Posterior cingulate gyrus (tissue), 11 donors: ENCODE results near the gene PRPS2.

Experiments used
- DNase-seq, 10 donors: peaks; one replicate each; pipeline versions ENCODE4 v3.0.0 to v3.0.0-alpha.2; 2020 to 2021; ENCODE audit warnings: mixed read lengths in 3 of 10
- intact Hi-C: fragments of 100-400 bp; cut with DNase I; formaldehyde crosslinking; loops from one replicate; pipeline ENCODE4 v1.15.1; 2023

Gene PRPS2

DNA sequence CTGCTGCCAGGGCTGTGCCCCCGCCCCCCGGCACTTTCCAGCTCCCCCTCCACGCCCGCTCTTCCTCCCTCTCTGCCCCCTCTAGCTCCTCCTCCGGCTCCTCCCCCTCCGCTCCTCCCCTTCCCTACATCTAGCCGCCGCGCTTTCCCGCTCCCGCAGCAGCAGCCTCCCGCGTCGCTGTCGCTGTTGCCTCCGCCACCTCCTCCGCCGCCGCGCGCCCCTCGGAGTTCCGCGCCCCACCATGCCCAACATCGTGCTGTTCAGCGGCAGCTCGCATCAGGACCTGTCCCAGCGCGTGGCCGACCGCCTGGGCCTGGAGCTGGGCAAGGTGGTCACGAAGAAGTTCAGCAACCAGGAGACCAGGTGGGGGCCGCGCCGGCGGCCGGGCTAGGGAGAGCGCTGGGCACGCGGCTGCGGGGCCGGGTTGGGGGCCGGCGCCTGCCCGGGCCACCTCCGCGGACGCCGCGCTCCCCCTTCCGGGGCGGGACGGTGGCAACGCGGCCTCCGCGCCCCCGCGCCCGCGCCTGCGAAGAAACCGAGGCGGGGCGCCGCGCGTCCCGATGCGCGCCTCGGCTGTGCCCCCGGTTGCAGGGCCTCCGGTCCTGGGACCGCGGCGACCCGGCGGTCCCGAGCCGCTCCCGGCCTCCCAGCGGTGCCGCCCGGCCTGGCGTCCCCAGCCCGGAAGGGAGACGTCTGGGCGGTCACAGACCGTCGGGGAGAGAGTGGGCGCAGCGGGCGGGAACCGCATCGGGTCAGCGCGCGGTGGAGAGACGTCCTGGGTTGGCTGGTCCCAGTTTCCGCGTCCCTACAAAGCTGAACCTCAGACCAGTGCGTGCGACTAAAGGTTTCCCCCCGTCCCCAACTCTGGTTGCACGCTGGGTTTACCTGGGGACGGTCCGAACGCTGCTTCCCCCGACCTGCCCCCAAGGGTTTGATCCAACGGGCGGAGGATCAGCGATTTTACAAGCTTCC lies at the start of gene PRPS2:
Gene PRPS2 (plus strand): TSS at position 156 of the 972 bp plus-strand sequence. CDS start 86 bp downstream, at position 242.
- DNase-seq = peak; percentile 36 to 95 (median 66)
- intact Hi-C loops = no loop called here

DNA sequence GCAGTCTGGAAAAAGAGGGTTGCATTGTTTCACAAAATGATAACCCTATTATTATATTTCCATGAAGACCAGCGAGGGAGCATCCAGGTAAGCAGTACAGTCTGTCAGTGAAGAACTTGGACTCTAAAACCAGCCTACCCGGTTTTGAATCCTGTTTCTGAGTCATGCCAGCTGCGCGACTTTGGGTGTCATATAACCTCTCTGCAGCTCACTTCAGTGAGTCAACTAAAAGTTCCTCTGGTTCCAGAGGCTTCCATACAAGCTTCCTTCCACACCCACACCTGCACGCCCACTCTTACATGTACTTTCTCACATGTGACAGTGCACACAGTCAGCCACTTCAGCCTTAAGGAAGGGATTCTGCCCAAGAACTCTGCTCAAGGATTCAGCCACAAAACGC lies 49.8 kb upstream of the PRPS2 start:
- no peak for DNase-seq
- intact Hi-C loops = no loop called here

DNA sequence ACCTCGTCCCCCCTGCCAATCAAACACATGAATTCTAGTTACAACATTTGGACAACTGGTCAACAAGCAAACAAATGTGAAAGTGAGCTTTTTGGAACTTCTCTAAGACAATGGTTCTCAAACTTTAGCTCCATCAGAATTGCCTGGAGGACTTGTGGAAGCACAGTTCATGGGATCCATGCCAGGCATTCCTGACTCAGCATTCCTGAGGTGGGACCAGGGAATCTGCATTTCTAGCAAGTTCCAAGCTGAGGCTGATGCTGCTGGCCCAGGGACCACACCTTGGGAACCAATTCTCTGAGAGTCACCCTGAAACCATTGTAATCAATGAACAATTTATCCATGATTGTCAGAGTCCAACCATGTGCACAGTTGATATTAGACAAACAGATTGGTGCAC lies 43.8 kb upstream of the PRPS2 start:
- DNase-seq = no peak
- intact Hi-C loops = no loop called here

DNA sequence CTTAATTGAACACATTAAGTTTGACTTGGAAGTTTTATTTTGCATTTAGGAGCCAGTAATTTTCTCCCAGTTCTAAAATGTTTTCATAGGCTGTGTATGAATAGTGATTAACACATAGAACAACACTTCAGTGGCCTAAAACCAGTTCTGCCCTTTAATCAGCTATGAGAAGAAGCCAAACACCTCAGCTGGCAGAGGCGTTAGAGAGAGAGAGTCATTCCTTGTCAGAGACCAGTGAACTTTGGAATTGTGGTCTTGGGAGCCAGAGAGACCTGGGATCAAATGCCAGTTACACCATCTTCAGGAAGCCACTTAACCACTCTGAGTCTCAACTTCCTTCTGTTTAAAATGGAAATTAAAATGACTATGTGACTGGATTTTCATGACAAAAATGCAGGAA lies 39.3 kb upstream of the PRPS2 start:
- intact Hi-C loops = no loop called here
- no peak for DNase-seq

DNA sequence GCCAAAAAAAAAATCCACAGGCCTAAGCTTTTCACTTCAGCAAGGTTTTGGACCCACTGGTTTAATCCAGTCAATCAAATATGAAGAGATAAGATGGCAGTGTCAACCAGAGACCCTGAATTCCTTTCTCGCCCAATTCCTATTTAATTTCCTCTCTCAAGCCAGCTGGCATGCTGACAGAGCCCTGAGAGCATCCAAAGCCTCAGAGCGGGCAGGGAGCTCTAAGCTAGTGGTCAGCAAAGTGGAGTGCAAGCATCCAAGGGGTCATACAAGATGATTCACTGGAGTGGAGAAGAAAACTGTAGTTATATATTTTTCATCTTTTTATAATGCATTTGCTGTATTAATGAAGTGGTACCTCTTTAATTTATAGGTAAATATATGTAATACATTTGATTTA lies 37.8 kb upstream of the PRPS2 start:
- DNase-seq = no peak
- intact Hi-C loops = no loop called here

DNA sequence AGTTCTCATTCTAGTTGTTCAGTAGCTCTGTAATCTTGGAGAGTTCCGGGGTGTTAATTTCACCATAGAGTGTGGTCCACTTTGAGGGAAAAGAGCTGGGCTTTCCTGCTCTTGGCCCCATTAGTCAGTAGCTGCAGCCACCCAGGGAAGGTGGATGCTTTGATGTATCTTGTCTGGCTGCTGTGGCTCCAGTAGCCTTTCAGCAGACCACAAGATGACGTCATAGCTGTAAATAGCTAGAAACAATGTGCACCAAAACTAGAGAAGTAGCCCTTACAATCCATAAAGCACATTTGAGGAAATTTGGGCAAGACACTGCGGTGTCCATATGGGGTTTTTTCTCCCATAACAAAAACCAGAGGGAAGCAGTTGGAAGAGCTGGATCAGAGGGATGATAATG lies 32.9 kb upstream of the PRPS2 start:
- intact Hi-C loops = no loop called here
- no peak for DNase-seq

DNA sequence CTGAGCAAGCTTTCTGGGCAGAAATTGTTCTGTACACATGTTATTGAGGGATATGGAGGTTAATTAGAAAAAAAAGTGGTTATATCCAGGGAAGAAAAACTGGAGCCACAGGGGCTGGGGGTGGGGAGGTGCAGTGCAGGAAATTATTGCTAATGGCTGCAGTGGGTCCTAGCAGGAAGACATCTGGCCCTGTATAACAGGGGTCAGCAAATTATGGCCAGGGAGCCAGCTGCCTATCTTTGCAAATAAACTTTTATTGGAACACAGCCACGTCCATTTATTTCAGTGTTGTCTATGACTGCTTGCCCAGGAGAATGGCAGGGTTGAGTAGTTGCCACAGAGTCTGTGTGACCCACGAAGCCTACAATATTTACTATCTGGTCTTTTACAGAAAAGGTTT lies 23.4 kb upstream of the PRPS2 start:
- intact Hi-C loops = no loop called here
- no peak for DNase-seq

DNA sequence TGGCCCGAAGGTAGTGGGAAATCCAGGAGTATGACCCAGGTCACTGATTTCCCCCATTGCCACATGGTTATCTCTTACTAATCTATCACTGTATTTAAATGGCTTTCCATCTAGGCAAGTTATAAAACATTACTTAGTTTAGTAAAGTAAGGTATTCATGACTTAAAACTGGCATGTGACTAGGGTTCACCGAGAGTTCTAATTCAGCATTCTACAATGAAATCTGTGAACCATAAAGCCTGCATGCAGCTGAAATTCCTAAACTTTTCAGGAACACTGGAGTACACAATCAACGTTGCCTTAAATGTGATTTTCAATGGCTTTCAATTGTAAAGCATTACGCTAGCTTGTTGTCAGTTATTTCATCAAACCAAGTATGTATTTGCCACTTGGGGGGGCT lies 22.7 kb upstream of the PRPS2 start:
- intact Hi-C loops = no loop called here

DNA sequence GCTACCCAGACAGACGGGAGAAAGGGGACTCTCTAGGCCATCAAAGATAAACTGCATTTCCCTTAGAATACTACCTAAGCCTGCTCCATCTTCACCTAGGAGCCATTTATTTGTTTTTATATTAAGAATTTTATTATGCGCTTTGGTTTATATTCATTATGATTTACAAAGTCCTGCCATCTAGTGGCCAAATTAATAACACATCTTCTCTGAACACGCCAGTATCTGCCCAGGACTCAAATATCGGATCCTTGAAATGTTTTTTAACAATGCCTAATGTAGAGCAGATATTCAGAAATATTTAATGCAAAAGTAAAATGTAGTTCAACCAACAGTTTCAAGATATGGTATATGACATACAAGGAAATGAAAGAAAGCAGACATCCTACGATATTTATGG lies 20.8 kb upstream of the PRPS2 start:
- intact Hi-C loops = loop anchor here (10.0 kb wide), 1 partner anchor 1236 kb away; no protein-coding TSS in a partner anchor

More for the DNA sequence above, 22.7 kb upstream of the PRPS2 start:
- DNase-seq = no peak

DNA sequence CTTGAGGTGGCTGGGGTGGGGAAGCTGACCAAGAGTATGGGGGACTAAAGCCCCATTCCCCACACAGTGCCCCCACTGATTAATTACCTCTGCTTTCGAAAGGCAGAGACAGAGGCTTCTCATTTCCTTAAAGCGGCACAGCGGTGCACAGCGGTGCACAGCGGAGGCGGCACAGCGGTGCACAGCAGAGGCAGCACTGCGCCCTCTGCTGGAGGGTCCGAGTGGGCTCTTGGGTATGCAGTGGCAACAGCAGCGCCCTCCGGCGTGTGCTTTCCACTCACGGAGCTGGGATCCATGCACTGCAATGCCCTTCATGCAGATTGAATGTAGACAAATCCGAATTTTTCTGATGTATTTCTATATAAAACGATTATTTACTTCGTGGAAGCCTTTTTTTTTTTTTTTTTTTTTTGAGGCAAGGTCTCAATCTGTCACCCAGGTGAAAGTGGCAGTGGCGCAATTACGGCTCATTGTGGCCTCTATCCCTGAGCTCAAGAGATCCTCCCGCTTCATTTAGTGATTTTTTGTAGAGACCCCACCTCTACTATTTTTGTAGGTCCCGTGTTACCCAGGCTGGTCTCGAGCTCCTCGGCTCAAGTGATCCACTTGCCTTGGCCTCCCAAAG lies 19.7 kb upstream of the PRPS2 start:
- intact Hi-C loops = loop anchor here (10.0 kb wide), 1 partner anchor 1237 kb away; no protein-coding TSS in a partner anchor
- peak in 2 of 10 donors; percentile 17 to 83 for DNase-seq

More for the DNA sequence above, 20.8 kb upstream of the PRPS2 start:
- DNase-seq = no peak

DNA sequence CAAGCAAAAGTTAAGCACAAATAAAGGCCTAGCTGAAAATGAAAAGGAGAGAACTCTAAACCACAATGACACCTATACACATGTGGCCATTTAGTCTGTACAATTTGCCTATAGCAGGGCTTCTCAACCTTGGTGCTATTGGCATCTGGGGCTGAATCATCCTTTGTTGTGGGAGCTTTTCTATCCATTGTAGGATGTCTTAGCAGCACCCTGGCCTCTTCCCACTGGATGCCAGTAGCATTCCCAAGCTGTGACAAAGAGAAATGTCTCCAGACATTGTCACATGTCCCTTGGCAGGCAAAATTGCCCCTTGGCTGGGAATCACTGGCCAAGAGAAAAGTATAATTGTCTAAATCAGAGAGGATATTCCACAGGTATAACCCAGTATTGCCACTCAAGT lies 13.5 kb upstream of the PRPS2 start:
- intact Hi-C loops = loop anchor here (10.0 kb wide), 1 partner anchor 1243 kb away; no protein-coding TSS in a partner anchor
- DNase-seq = no peak

DNA sequence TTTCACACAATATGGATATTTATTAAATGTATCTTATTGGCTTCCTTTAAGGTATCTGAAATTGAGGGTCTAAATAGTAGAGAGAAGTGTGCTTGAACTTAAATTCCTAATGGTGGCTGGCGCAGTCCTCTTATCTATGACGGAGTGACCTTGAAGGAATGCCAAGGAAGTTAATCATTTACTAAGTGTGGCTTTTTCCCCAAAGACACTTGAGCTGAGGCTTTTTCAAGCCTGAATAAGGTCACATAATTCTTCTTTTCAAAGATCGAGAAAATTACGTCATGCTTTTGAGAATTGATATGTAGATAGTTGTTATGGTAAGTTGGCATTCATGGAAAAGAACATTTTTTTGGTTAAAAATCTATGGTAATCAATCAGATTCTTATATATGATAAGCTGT lies 11.7 kb upstream of the PRPS2 start:
- DNase-seq = no peak
- intact Hi-C loops = loop anchor here (10.0 kb wide), 1 partner anchor 1245 kb away; no protein-coding TSS in a partner anchor

DNA sequence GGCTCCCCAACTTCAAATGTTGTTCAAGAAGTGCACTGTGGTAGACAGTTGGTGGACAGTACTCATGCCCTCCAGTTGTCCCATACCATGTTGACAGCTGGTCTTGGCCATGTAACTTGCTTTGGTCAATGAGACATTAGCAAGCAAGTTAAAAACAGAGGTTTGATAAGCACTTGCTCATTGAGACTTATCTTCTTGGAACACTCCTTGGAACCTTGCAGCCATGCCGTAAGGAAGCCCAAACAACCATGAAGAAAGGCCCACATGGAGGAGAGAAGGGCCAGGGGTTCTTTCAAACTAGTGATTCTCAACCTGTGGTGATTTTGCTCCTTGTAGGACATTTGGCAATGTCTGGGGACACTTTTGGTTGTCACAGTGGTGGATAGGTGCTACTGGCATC lies 2.6 kb upstream of the PRPS2 start:
- intact Hi-C loops = no loop called here
- no peak for DNase-seq

DNA sequence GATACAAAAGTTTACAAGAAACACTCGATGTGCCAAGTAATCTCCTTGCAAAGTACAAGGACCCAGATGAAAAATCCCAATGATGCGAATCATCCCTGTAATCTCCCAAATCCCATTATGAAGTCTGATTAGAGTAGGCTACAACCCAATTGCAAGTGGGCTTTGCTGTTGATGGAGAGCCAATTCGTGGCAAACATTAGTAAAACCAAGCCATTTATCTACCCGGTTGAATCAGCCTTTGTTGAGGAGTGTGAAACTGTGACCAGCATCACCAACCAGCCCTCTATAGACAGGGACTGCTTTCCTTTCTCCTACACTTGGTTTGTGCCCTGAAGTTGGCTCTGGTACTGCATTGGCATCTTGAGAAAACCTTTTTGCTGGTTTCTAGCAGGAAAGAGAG lies 1.2 kb upstream of the PRPS2 start:
- intact Hi-C loops = no loop called here
- no peak for DNase-seq

DNA sequence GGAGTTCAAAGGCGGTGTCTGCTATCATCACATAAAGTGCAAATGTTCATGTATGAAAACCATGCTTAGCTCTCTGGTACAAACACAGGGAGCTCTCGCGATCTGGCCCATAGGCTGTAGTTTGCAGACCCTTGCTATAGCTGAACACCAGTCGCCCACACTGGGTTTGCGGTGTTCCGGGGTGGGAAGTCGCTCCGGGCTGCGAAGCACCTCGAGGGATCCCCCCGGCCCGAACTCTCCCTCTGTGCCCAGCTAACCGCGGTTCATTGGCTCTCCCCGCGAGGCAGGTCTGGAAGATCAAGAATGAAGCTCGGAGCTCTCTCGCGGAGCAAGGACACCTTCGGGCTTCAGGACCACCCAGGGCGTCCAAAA lies 341 bp upstream of the PRPS2 start:
- DNase-seq = no peak
- intact Hi-C loops = no loop called here

DNA sequence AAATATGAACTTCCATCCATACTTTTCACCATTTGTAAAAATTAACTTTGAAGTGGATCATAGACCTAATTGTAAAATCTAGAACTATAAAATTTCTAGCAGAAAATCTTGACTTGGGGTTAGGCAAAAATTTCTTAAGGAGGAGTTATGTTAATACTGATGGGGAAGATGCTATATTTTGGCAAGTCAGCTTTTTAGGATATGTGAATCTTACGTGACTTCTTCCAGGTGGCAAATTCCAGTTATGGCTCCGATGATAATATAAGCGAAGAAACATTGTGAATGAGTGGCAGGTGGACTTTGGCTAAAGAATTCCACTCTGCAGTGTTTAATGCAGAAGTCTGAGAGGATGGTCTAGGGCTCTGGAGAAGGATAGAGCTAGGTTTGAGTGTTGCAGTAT lies 1.5 kb downstream of the PRPS2 start:
- no peak for DNase-seq
- intact Hi-C loops = no loop called here

DNA sequence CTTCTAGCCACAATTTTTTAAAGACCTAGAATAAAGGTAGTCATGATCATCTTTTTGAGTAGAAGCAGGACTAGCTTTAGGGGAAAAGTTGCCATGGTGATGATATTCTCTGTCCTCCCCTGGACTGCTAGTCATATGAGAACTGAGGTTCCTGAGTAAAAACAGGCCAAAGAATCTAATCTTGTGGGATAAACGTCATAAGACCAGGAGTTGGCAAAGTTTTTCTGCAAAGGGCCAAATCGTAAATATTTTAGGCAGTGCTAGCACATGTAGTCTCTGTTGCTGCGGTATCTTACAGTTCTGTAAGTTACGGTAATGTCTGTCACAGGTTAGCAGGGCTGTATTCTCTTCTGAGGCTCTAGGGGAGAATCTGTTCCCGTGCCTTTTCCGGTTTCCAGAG lies 3.4 kb downstream of the PRPS2 start:
- intact Hi-C loops = no loop called here
- DNase-seq = no peak

DNA sequence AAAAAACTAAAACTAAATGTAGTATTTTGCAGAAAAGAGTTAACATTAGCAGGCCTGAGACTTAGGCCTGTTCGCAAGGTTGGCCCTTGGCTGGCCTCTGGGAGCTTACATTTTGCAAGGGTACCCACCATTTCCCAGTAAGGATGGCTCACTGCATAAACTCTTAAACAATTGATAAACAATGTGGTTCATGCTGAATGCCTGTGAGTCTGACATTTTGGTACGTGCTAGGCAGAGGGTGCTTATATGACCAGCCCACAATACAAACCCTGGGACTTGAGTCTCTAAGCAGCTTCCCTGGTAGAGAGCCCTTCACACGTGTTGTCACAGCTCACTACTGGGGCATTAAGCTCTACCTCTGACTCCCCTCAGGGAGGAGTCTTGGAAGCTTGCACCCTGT lies 7.4 kb downstream of the PRPS2 start:
- DNase-seq = no peak
- intact Hi-C loops = no loop called here

DNA sequence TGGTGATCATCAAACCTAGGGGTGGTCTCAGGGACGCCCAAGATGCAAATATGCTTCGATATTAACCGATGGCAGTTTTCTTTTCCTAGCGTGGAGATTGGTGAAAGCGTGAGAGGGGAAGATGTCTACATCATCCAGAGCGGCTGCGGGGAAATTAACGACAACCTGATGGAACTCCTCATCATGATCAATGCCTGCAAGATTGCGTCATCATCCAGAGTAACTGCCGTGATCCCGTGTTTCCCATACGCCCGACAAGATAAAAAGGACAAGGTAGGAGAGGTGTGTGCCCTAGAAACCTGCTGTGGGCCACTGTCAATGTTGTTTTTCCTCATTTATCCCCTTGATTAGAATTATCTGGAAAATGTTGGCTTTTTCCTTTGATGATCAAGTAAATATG lies 7.9 kb downstream of the PRPS2 start:
- intact Hi-C loops = no loop called here
- no peak for DNase-seq

DNA sequence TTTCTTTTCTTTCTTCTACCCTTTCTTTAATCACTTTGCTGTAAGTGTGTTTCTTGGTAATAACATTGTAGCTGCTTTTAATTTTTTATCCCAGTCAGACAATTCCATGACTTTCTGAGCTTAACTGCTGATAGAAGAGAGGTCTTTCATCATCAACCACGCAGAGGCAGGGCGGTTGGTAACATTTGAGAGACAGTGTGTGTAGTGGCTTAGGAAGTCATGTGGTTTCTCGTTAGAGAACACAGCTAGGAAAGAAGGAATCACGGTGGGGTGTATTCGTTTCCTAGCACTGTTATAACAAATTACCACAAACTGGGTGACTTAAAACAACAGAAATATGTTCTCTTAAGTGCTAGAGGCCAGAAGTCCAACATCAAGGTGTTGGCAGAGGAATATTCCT lies 11.5 kb downstream of the PRPS2 start:
- intact Hi-C loops = no loop called here
- no peak for DNase-seq

DNA sequence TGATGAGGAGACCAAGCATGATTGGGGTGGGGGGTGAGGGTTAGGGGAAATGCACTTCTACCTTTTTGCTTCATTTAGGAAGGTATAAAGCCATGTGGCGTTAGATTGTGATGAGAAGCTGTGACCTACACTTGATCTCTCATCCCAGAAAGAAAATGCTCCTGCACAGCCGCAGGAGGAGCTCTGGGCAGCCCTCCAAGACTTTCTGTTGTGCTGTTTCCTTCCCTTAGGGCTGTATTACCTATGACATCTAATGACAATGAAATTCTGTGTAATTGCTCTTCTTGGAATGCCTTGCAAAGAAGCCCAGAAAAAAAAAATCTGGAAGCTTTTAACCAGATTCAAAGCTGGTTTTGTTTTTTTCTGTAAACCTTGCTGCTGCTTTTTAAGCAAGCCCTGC lies 13.4 kb downstream of the PRPS2 start:
- intact Hi-C loops = no loop called here
- no peak for DNase-seq

DNA sequence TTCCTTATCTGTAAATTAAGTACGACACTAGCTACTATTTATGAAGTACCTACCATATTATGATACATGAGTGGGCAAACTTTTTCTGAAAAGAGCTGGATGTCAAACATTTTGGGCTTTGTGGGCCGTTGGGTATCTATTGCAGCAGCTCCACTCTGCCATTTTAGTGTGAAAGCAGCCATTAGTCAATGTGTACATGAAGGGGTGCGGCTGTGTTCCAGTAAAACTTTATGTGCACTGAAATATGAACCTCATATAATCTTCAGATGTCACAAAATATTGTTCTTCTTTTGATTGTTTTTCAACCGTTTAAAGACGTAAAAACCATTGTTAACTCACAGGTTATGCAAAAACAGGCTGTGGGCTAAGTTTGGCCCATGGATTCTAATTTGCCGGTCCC lies 14.1 kb downstream of the PRPS2 start:
- intact Hi-C loops = no loop called here
- DNase-seq = no peak
